ENCODE measurements around the gene MSMP. TPM values are rescaled to one million over a fixed set of nuclear protein-coding genes. Genes with fewer than 3 reads are reported as not detected.

MSMP gene
- total RNA-seq, 1 experiment from 2014 or later: 2.1 TPM

GRCh38 chr9:35792024-35792813 lies 38.1 kb upstream of the MSMP start:
- Mint-ChIP-seq H3K27ac (no peak overlapping the region), H3K4me1 (peaks cover 14% of the 10 kb centered on the region), H3K36me3 (peaks cover 4% of the 10 kb centered on the region; the same call in 1 of the 2 replicates), H3K9me3 (no peaks in the 10 kb centered on the region), H3K27me3 (ENCODE audit: low read depth) (peaks cover 3% of the 10 kb centered on the region; the same call in 1 of the 2 replicates), H3K4me3 (peak overlapping the region; percentile 49)
- ChIA-PET CTCF (interaction anchor here (0.5 to 5.9 kb wide), 12 partner anchors 20 to 370 kb away, joined by 3 to 143 read pairs (median 6); partner anchors contain the start of genes HINT2, SPAAR and SPAG8), POLR2A (interaction anchor here (0.6 to 1.0 kb wide), 3 partner anchors 20 to 187 kb away, joined by 3 to 4 read pairs (median 4); partner anchors contain the start of genes SPAG8 and TESK1)
- TF ChIP-seq FOXP1 (CRISPR knock-in tag; IDR thresholded peaks at IDR 0.05; ENCODE audit: borderline replicate concordance) (peak; percentile 44; the same call in 1 of the 2 replicates), CDX4 (CRISPR knock-in tag; IDR thresholded peaks at IDR 0.05; ENCODE audit: borderline replicate concordance) (no peak)
- DNase-seq (ENCODE audit: low spot score) (no peak), ATAC-seq (no peak)

GRCh38 chr9:35791297-35791921 lies 37.3 kb upstream of the MSMP start, which contains the start of gene NPR2:
Gene NPR2, plus strand, starts transcription at chr9:35791591. Its CDS starts 818 bp downstream, at chr9:35792409.
- peaks cover 7% of the 10 kb centered on the region; the same call in 1 of the 2 replicates for H3K36me3 Mint-ChIP-seq
- peaks cover 12% of the 10 kb centered on the region for H3K4me1 Mint-ChIP-seq
- H3K27ac Mint-ChIP-seq: no peak within 1 kb of the TSS
- DNase-seq (ENCODE audit: low spot score) (peak; percentile 49), ATAC-seq (peak; percentile 38)
- ChIA-PET CTCF (interaction anchor here (0.6 to 5.9 kb wide), 11 partner anchors 21 to 163 kb away, joined by 3 to 143 read pairs (median 6); partner anchors contain the start of genes HINT2, SPAAR and SPAG8), POLR2A (interaction anchor here (0.6 to 0.8 kb wide), 2 partner anchors 26 to 187 kb away, joined by 3 to 4 read pairs; partner anchors contain the start of gene TESK1)
- no peak for TF ChIP-seq CREM (CRISPR knock-in tag; IDR thresholded peaks at IDR 0.05)
- TF ChIP-seq CBFB (CRISPR knock-in tag; IDR thresholded peaks at IDR 0.05; ENCODE audit: low read depth): no peak
- TF ChIP-seq ZNF317 (CRISPR knock-in tag; IDR thresholded peaks at IDR 0.05; ENCODE audit: borderline replicate concordance, low read depth): no peak
- 0 out of 2 replicates have a peak, but pooled peaks have one; percentile 4 for TF ChIP-seq HMGXB4 (CRISPR knock-in tag; IDR thresholded peaks at IDR 0.05)
- TF ChIP-seq MXD4 (CRISPR knock-in tag; IDR thresholded peaks at IDR 0.05; ENCODE audit: borderline replicate concordance): no peak
- TF ChIP-seq E2F5 (CRISPR knock-in tag; IDR thresholded peaks at IDR 0.05): no peak
- TF ChIP-seq E2F4 (CRISPR knock-in tag; IDR thresholded peaks at IDR 0.05; ENCODE audit: borderline replicate concordance, low read depth): no peak
- TF ChIP-seq PRDM15 (CRISPR knock-in tag; IDR thresholded peaks at IDR 0.05): no peak
- peak within 1 kb of the TSS; percentile 90 for H3K4me3 Mint-ChIP-seq
- H3K27me3 Mint-ChIP-seq (ENCODE audit: low read depth): peaks cover 3% of the 10 kb centered on the region; the same call in 1 of the 2 replicates
- no peaks in the 10 kb centered on the region for H3K9me3 Mint-ChIP-seq

All from WTC11 (cell line).